HG03575 (cell line): Measurements from ENCODE around the gene LCA5.
"Not testable (repeated sequence)": the region's sequence is repeated elsewhere in the genome, so short reads cannot be mapped to it uniquely, and the experiment has no call there.

ENCODE experiments used
- ATAC-seq: cut with Tn5 transposase; IDR thresholded peaks from one replicate; pipeline ENCODE4 v1.9.1; 2021; ENCODE audit not compliant: unreplicated experiment, insufficient number of reproducible peaks, low FRiP score; ENCODE audit errors: extremely low read depth

LCA5 gene

GRCh38 chr6:79543886-79544285, 6.7 kb upstream of the LCA5 start:
- no peak for ATAC-seq

DNA sequence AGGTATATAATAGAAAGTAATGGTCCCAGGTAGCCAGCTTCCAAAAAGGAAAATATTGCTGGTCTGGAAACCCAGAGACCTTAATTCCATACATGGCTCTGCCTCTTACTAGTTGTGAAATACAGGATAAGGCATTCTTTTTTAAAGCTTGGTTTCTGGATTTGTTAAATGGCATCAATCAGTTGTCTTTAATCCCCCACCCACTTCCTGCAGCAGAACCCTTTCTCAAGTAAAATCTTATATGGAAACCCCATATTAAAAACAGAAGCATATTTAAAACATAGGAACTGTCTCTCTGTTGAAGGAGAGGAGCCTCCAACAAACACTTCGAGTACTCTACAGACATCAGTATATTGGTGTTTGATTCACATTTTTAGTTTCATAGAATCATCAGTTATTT, 6.2 kb upstream of the LCA5 start:
- ATAC-seq, result no peak

DNA sequence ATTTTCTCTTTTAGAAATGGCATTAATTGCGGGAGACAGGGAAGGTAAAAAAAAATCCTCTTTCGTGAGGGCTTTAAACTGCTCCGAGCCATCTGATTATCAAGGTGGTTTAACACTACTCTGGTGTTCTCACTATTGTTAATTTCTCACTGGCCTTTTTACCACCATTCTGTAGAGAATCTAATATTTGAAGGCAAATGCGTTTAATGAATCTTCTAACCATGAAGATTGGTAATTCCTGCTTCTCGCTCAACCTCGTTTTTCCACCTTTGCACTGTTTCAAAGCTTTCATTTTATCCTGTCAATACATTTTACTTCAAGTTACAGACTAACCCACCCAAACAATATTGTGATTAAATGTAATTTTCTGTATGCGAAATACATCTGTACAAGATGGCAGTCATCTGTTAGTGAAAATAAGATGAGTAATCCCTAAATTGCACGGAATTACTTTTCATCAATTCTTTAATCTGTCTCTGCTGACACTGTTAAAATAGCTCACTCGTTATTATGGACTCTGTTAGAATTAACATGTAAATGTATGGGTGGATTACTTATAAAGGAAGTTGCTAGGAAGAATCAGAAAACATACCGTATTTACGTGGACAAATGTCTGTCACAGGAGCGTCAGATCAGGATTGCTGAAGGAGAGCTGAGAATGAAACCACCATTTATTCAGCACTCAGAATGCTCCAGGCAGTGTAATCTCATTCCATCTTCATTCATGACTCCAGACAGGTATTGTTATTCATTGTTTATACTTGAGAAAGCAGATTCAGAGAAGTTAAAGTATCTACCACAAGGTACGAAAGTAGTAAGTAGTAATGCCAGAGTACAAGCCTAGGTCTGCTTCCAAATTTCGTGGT, 1.1 kb upstream of the LCA5 start:
- ATAC-seq, result no peak

DNA sequence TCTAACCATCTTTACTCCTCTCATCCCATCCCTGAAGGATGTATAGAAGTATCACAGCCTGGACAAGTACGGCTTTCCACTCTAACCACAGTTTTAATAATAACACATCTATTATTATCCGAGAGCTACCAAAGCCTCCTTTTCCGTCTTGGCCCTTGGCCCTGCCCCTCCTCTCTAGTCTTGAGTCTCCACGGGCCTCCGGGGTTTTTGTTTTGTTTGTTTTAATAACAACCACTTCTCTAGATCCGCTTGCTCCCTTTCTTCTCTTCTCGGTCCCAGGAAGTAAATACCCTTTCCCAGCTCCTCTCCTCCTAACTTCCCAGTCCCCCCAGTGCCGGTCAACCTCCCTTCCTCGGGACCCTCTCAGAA, 661 bp downstream of the LCA5 start:
- no peak for ATAC-seq

GRCh38 chr6:79529567-79529966, 7.7 kb downstream of the LCA5 start:
- ATAC-seq, result not testable (repeated sequence)

DNA sequence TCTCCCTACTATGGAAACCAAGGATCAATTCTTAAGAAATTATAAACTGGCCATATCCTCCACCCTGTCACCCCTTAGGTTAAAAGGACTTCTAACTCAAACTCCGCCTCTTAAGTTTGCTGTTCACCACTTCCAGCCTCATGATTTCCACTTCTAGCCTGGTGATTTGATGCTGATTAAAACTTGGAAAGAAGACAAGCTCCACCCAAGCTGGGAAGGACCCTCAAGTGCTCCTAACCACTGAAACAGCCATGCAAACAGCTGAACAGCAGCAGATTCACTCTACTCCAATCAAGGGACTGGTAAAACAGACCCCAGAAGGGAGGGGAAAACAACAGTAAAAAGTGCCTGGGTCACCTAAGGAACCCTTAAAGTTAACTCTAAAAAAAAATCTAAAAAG, 10.3 kb downstream of the LCA5 start:
- no peak for ATAC-seq

GRCh38 chr6:79525272-79526100, 11.7 kb downstream of the LCA5 start:
- no peak for ATAC-seq

GRCh38 chr6:79524065-79524464, 13.2 kb downstream of the LCA5 start:
- no peak for ATAC-seq

DNA sequence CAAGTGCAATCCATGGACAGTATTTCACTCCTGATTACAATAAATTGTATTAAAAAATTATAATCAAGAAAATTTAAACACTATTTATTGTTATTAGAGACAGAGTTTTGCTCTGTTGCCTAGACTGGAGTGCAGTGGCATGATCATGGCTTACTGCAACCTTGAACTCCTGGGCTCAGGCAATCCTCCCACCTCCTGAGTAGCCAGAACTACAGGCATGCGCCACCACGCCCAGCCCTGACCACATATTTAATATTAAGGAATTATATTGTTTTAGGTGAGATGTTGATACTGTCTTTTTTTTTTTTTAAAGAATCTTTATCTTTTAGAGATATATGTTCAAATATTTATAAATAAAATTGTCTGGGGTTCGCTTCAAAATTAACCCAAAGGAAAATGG, 14.6 kb downstream of the LCA5 start:
- no peak for ATAC-seq

DNA sequence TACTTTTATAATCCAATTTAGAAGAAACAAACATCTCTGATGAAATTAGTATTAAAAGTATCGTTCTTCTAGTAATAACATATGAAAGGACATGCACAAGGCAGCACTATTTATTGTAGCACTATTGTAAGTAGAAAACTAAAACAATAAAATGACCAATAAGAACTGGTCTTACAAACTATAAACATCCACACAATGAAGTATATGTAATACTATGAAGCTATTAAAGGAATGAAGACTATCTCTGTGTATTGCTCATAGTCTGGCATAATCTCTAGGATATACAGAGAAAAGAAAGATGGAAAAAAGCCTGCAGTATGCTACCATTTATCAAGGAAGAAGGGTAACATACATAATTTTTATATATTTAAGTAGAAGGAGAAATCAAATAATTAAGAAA, 16.7 kb downstream of the LCA5 start:
- no peak for ATAC-seq

DNA sequence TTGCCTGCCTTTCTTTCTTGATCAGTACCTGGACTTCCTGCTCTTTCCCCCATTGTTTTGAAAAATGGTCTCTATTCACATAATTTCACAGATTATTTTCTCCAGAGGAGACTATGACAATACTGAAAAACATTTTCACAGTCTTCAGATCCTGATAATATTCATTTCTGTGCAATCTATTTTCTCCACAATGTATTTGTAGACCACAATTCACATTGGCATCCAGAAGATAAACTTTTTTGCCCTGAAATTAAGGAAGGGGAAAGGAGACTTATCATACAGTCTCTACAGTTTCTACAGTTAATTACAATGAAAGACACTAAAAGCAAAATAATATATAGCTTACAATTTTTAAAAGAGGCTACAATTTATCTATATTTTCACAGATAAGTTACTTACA, 18.4 kb downstream of the LCA5 start:
- ATAC-seq, result no peak

DNA sequence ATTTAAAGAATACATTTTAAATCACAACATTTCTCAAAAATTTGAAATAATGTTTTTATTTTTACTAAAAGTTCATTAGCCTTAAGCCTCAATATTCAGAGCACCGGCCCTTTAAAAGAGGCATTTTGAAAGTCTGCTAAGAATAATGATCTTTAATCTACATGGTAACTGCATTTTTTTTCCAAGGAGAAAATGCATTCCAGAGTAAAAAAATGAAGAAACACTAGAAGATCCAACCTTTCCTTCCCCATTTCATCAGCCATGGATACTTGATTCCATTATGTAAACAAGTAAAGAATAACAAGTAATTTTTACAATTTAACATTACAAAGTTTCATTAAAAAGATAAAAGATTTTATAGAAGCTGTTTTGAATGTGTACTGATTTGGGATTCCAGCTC, 21.8 kb downstream of the LCA5 start:
- no peak for ATAC-seq

GRCh38 chr6:79513111-79513510, 24.1 kb downstream of the LCA5 start:
- ATAC-seq, result no peak

DNA sequence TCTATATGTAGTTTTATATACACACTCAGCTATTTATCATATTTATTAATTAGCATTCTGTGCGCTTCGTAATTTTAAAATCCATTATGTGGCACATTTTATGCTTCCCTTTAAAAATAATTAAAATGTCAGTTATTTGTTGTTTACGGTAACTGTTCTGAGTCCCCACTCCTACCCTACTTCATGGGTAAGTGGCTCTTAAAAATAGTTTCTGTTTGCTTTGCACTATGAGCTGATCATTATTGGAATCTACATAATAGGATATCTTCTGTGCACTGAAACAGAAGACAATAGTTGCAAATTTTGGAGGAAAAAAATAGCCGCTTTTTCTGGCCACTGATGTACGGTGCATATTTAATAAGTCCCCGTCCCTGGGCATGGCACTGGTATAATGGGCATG, 25.2 kb downstream of the LCA5 start:
- ATAC-seq, result no peak

DNA sequence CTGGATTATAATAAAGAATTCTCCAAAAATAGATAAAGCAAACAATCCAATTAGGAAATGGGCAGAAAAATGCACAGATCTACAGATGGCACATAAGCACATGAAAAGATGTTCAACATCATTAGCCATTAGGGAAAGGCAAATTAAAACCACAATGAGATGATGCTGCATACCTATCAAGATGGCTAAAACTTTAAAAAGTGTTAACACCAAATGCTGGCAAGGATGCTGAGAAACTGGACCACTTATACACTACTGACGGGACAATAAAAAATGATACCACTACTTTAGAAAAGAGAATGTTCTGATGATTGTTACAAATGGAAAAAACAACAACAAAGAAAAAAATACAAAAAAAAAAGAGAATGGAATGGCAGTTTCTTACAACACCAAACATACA, 26.5 kb downstream of the LCA5 start:
- no peak for ATAC-seq

- no peak for ATAC-seq
Observed at GRCh38 chr6:79506251-79506650, 31.0 kb downstream of the LCA5 start.

DNA sequence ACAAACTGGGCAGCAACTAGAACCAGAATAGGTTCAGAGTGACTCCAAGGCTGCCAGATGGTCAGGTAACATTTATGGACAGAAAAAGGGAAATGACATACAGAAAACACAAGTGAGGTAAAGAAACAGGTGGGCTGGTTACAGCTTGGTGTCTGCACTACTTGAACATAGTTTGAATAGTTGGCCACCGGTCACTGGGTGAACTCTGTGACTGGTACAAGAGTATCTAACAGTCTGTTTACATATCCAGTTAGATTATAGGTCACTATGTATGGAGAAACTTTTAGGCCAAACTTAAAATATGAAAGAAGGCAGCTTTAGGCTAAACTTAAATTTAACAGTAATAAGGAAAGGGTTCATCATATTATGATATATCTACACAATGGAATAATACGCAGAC, 32.9 kb downstream of the LCA5 start:
- no peak for ATAC-seq

- ATAC-seq, result no peak
Observed at GRCh38 chr6:79498842-79499241, 38.4 kb downstream of the LCA5 start.

DNA sequence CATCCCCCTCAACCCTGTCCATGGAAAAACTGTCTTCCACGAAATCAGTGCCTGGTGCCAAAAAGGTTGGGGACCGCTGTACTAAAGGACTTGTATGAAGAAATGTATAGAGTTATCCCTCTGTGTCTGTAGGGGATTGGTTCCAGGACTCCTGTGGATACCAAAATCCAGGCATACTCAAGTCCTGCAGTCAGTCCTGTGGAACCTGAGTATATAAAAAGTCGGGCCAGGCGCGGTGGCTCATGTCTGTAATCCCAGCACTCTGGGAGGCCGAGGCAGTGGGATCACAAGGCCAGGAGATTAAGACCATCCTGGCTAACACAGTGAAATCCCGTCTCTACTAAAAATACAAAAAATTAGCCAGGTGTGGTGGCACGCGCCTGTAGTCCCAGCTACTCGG, 42.0 kb downstream of the LCA5 start:
- ATAC-seq, result no peak

DNA sequence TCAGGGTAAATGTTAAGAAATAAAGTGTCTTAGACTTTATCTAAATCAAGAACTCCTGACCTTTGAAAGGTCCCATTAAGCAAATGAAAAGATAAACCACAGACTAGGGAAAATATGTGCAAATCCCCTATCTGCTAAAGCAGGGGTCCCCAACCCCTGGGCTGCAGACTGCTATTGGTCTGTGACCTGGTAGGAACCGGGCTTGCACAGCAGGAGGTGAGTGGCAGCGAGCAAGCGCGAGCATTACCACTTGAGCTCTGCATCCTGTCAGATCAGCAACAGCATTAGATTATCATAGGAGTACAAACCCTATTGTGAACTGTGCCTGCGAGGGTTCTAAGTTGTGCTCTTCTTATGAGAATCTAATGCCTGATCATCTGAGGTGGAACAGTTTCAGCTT, 42.4 kb downstream of the LCA5 start:
- ATAC-seq, result no peak
